Heart right ventricle (tissue), 16 donors: Measurements from ENCODE around the gene TVP23C. TPM values are rescaled to one million over a fixed set of nuclear protein-coding genes. Genes with fewer than 3 reads are reported as not detected.

Experiments used
- ATAC-seq, 8 donors: fragments of 200-7000 bp; cut with Tn5 transposase; one replicate each; pipeline ENCODE4 v1.9.1; 2020; ENCODE audit warnings: mild to moderate bottlenecking in 8 of 8, moderate library complexity in 8 of 8, moderate number of reproducible peaks in 1 of 8
- DNase-seq, 2 donors: peaks; one replicate each; pipeline ENCODE4 v3.0.0-alpha.2; 2020
- H3K27ac ChIP-seq, 10 donors: fragments of 200-600 bp; sonication (generic) in 2 of 10; one replicate each; pipeline versions ENCODE4 v1.5.0 to v1.8.0; 2020 to 2022; ENCODE audit warnings: mild to moderate bottlenecking in 3 of 10
- H3K27me3 ChIP-seq, 7 donors: fragments of 200-600 bp; one replicate each; pipeline ENCODE4 v1.8.0; 2021 to 2022; ENCODE audit warnings: mild to moderate bottlenecking in 2 of 7
- H3K36me3 ChIP-seq, 9 donors: fragments of 200-600 bp; sonication (generic) in 1 of 9; one replicate each; pipeline versions ENCODE4 v1.5.0 to v1.8.0; 2020 to 2022; ENCODE audit warnings: mild to moderate bottlenecking in 2 of 9
- H3K4me1 ChIP-seq, 9 donors: fragments of 200-600 bp; sonication (generic) in 1 of 9; one replicate each; pipeline versions ENCODE4 v1.5.0 to v1.8.0; 2020 to 2022; ENCODE audit warnings: mild to moderate bottlenecking in 4 of 9
- H3K4me3 ChIP-seq, 10 donors: fragments of 200-600 bp; sonication (generic) in 2 of 10; one replicate each; pipeline versions ENCODE4 v1.5.0 to v1.8.0; 2020 to 2022; ENCODE audit warnings: mild to moderate bottlenecking in 7 of 10, moderate library complexity in 2 of 10
- H3K9me3 ChIP-seq, 11 donors: fragments of 200-600 bp in 10 of 11; sonication (generic) in 2 of 11; one replicate each; pipeline versions ENCODE4 v1.5.0 to v1.8.0; 2013 to 2022; ENCODE audit warnings: mild to moderate bottlenecking in 2 of 11, control low read depth in 1 of 11, moderate library complexity in 1 of 11
- CTCF ChIP-seq, 9 donors: fragments of 200-600 bp; sonication (generic) in 2 of 9; IDR thresholded peaks; one replicate each; pipeline versions ENCODE4 v1.5.0 to v1.8.0; 2021 to 2022; ENCODE audit warnings: antibody characterized with exemption in 9 of 9, mild to moderate bottlenecking in 5 of 9, moderate library complexity in 1 of 9
- WGBS, 2 donors: extraction: QIAGEN DNeasy Blood & Tissue Kit; methylation state at CpG; one replicate each; pipeline ENCODE4 v1.1.7; 2013; ENCODE audit warnings: inconsistent platforms in 1 of 2; 5-methylcytosine and 5-hydroxymethylcytosine counted together
- intact Hi-C, 10 donors: fragments of 100-400 bp; cut with DNase I; formaldehyde crosslinking; loops; one replicate each; pipeline versions ENCODE4 v1.11.1 to v1.14.2; 2022
- polyA plus RNA-seq, 2 donors: library from polyadenylated mRNA; stranded (reverse); fragments of 200-250 nt; gene quantifications; one replicate each; pipeline ENCODE4 v1.2.3, GENCODE V29; 2013
- total RNA-seq, 10 donors: library from RNA; stranded (reverse); fragmentation: NEBNext Ultra II Directional in 3 of 10; extraction: Animal tissue kit (Norgen Biotek cat#: 25700) in 3 of 10; gene quantifications; one replicate each; pipeline versions ENCODE4 v1.2.1 to v1.2.4, GENCODE V29; 2021 to 2023
- donor health status: Arrhythmogenic right ventricular cardiomyopathy.
- donor health status: ischemic (EF 13 %, LVEDD 7.1; RV severe dilation, severe dysfunction).
- donor health status: healthy with polysubstance abuse.
- donor health status: DM: no; HTN: yes; CAD: no.
- donor health status: DM: no; HTN: no; CAD: no.
- donor health status: ischemic (EF 25% LVEDD 6.9; RV normal size, moderate dysfunction).
- donor health status: ischemic (EF 25% LVEDD 5.7; RV mildly dilated, moderate dysfunction).
- donor health status: healthy.
- donor health status: DM: yes; HTN: yes; CAD: no.
- donor health status: Ischemic cardiomyopathy.
- donor health status: ischemic (EF 35%, LVEDD 5.7; RV mildly dilated, moderate dysfunction).
- donor health status: nonischemic (EF 11% LVEDD 7.7; RV severe dilation, severe dysfunction).
- donor health status: DM: yes; HTN: yes; CAD: no.
- donor health status: PGD.
- donor health status: ischemic (EF 29% LVEDD 5.4; RV normal size, mild dysfunction).
- donor health status: nonischemic (EF 23%, LVEDD 6.1; RV moderate dilation, normal function).

Gene TVP23C
- total and polyA plus RNA-seq, 12 donors: 2.0 to 8.2 (median 4.8) TPM

GRCh38 chr17:15482476-15482875 is 80.8 kb downstream of the TVP23C start:
- Histone ChIP-seq H3K4me1 (peaks cover 0 to 20% (median 10%) of the 10 kb centered on the region in 9 donors), H3K4me3 (no peak overlapping the region), H3K36me3 (peaks cover 0 to 14% (median 0%) of the 10 kb centered on the region in 9 donors), H3K27ac (no peak overlapping the region), H3K27me3 (no peaks in the 10 kb centered on the region), H3K9me3 (no peaks in the 10 kb centered on the region)
- ATAC-seq (no peak), DNase-seq (no peak)
- intact Hi-C loops: no loop called here
- TF ChIP-seq CTCF (IDR thresholded peaks at IDR 0.05): no peak
- WGBS, 2 donors: 80 to 82% methylated on average over 6 of the region's 6 CpGs

- intact Hi-C loops: no loop called here
- Histone ChIP-seq H3K4me3 (no peak overlapping the region), H3K4me1 (peaks cover 0 to 20% (median 10%) of the 10 kb centered on the region in 9 donors), H3K27ac (no peak overlapping the region), H3K27me3 (no peaks in the 10 kb centered on the region), H3K36me3 (peaks cover 0 to 14% (median 0%) of the 10 kb centered on the region in 9 donors), H3K9me3 (no peaks in the 10 kb centered on the region)
- ATAC-seq (no peak), DNase-seq (no peak)
- no peak for TF ChIP-seq CTCF (IDR thresholded peaks at IDR 0.05)
- 88% methylated on average over 6 of the region's 6 CpGs for WGBS, 2 donors
Measured at GRCh38 chr17:15481481-15481880, 81.8 kb downstream of the TVP23C start.

- no peaks in the 10 kb centered on the region for H3K9me3 ChIP-seq
- H3K27me3 ChIP-seq: no peaks in the 10 kb centered on the region
- intact Hi-C loops: no loop called here
- DNase-seq (no peak), ATAC-seq (no peak)
- peaks cover 0 to 20% (median 10%) of the 10 kb centered on the region in 9 donors for H3K4me1 ChIP-seq
- no peak for TF ChIP-seq CTCF (IDR thresholded peaks at IDR 0.05)
- H3K36me3 ChIP-seq: peaks cover 0 to 14% (median 0%) of the 10 kb centered on the region in 9 donors
- 63 to 71% methylated on average over 6 of the region's 6 CpGs for WGBS, 2 donors
- H3K4me3 ChIP-seq: no peak overlapping the region
- no peak overlapping the region for H3K27ac ChIP-seq
Measured at GRCh38 chr17:15480204-15480603, 83.1 kb downstream of the TVP23C start.

- Histone ChIP-seq H3K4me1 (peaks cover 0 to 20% (median 10%) of the 10 kb centered on the region in 9 donors), H3K4me3 (no peak overlapping the region), H3K36me3 (peaks cover 0 to 14% (median 0%) of the 10 kb centered on the region in 9 donors), H3K27me3 (no peaks in the 10 kb centered on the region), H3K9me3 (no peaks in the 10 kb centered on the region), H3K27ac (no peak overlapping the region)
- intact Hi-C loops: no loop called here
- no peak for TF ChIP-seq CTCF (IDR thresholded peaks at IDR 0.05)
- ATAC-seq: no peak
- DNase-seq: no peak
Measured at GRCh38 chr17:15479703-15480102, 83.6 kb downstream of the TVP23C start.
